ENCODE results near the gene PPIG.

GRCh38 chr2:169683054-169683424, 98.9 kb downstream of the PPIG start:
- TF ChIP-seq CTCF (IDR thresholded peaks at IDR 0.05): no peak
- no peak for TF ChIP-seq POLR2A (IDR thresholded peaks at IDR 0.05)
